Mucosa of rectum (tissue), 2 donors: ENCODE measurements around the gene PPIL6.

Source experiments
- H3K27ac ChIP-seq, 2 donors: one replicate each; pipeline ENCODE4 v1.7.0; 2013; ENCODE audit warnings: inconsistent platforms in 2 of 2, low read depth in 2 of 2, low read length in 2 of 2
- H3K27me3 ChIP-seq, 2 donors: one replicate each; pipeline ENCODE4 v1.7.0; 2013; ENCODE audit warnings: low read length in 2 of 2; ENCODE audit not compliant: control insufficient read depth in 2 of 2, insufficient read depth in 2 of 2
- H3K36me3 ChIP-seq, 2 donors: one replicate each; pipeline ENCODE4 v1.7.0; 2013; ENCODE audit warnings: low read length in 2 of 2; ENCODE audit not compliant: control insufficient read depth in 2 of 2, insufficient read depth in 2 of 2
- H3K4me1 ChIP-seq, 2 donors: one replicate each; pipeline ENCODE4 v1.7.0; 2013; ENCODE audit warnings: low read length in 2 of 2, mild to moderate bottlenecking in 1 of 2; ENCODE audit not compliant: control insufficient read depth in 2 of 2, insufficient read depth in 2 of 2
- H3K4me3 ChIP-seq, 2 donors: one replicate each; pipeline ENCODE4 v1.7.0; 2013; ENCODE audit warnings: low read length in 2 of 2
- H3K9ac ChIP-seq, 2 donors: one replicate each; pipeline ENCODE4 v1.7.0; 2013; ENCODE audit warnings: low read length in 2 of 2, low read depth in 1 of 2, mild to moderate bottlenecking in 1 of 2
- H3K9me3 ChIP-seq, 2 donors: one replicate each; pipeline ENCODE4 v1.7.0; 2013; ENCODE audit warnings: low read length in 2 of 2; ENCODE audit not compliant: control insufficient read depth in 2 of 2
- donor health status: healthy.
- donor health status: Normal muscosa, but diverticular disease.

Gene PPIL6

DNA sequence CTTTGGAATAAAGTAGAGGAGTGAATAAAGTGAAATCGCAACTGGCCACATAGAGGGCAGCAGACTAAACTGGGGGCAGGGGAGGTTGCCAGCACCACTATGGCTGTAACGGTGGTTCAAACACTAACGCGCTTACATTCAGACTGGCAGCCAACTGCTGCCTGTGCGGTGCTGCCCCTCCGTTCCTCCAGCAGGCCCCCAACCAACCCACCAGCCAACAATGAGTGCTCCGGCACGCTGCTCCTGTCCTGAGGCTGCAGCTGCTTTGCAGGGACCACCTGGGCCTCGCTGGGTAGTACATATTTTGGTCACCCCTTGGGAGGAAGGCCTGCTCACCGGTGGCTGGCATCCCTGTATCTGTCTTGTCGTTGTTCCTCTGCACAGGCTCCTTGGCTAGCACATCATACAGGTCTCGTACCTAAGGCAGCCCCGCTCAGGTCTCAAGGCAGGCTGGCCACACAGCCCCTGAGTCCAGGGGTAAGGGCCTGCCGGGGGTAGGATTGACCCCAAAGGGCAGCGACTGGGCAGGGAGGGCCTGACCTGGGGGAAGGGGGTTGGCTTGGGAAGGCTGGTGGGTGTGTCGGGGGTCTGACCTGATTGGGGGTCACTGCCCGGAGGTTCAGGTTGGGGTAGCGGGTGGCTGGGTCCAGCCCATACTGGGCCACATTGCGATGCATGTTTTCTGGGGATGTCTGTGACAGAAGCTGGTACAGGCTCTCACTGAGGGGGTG is 8.8 kb upstream of the PPIL6 start:
- no peak overlapping the region for H3K4me3 ChIP-seq
- no peak overlapping the region for H3K9ac ChIP-seq
- peaks cover 18 to 19% of the 10 kb centered on the region in 2 donors for H3K4me1 ChIP-seq
- no peak overlapping the region for H3K27ac ChIP-seq
- H3K27me3 ChIP-seq, result no peaks in the 10 kb centered on the region
- H3K36me3 ChIP-seq, result peaks cover 25 to 41% of the 10 kb centered on the region in 2 donors
- H3K9me3 ChIP-seq, result no peaks in the 10 kb centered on the region

DNA sequence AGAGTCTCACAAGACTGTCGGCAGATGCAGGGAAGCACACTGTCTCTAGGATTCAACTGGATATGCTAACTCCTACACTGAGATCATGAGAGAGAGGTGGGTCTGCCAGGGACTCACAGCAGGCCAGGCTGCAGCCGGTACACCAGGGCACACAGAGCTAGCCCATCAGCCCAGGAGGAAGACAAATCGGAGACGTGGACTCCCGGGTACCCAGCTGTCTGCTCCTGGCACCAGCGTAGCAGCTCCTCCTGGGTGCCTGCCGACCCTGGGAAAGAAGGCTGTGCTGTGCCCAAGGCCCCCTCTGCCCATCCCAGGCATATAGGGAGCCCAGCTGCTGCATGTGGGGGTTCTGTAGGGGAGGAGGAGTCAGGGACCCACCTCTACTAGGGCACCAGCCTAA is 8.2 kb upstream of the PPIL6 start:
- Histone ChIP-seq H3K36me3 (peaks cover 32 to 43% of the 10 kb centered on the region in 2 donors), H3K27ac (no peak overlapping the region), H3K9me3 (no peaks in the 10 kb centered on the region), H3K9ac (no peak overlapping the region), H3K4me1 (peaks cover 11 to 13% of the 10 kb centered on the region in 2 donors), H3K27me3 (no peaks in the 10 kb centered on the region), H3K4me3 (no peak overlapping the region)

DNA sequence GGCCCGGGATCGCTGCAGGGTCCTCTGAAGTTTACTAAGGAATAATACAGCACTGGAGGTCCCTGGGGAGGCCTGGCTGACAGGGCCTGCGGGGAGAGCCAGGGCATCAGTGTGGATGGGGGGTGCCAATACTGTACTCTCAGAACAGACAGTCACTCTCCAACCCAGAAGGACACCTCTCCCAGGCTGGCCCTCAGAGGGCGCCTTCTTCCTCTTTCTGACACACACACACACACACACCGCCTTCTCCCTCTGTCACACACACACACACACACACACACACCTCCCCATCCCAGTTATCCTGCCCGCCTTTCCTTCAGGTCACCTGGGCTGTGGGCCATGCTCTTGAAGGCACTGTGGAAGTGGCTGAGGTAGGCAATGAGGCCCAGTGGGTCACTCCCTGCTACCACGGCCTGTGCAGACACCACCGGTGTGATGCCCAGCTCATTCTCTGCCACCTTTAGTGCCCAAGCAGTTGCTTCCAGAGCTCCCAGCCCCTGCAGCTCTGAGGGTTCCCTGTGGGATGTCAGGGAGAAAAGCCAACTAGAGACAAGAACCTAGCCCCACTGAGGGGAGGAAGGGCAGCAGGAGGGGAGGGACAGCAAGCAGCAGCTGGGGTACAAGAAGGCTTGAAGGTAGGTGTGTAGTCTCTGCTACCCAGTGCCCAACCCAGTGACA is 7.6 kb upstream of the PPIL6 start:
- Histone ChIP-seq H3K27ac (no peak overlapping the region), H3K9ac (no peak overlapping the region), H3K4me3 (no peak overlapping the region), H3K4me1 (peaks cover 11% of the 10 kb centered on the region in 2 donors), H3K36me3 (peaks cover 36 to 49% of the 10 kb centered on the region in 2 donors), H3K9me3 (no peaks in the 10 kb centered on the region), H3K27me3 (no peaks in the 10 kb centered on the region)

DNA sequence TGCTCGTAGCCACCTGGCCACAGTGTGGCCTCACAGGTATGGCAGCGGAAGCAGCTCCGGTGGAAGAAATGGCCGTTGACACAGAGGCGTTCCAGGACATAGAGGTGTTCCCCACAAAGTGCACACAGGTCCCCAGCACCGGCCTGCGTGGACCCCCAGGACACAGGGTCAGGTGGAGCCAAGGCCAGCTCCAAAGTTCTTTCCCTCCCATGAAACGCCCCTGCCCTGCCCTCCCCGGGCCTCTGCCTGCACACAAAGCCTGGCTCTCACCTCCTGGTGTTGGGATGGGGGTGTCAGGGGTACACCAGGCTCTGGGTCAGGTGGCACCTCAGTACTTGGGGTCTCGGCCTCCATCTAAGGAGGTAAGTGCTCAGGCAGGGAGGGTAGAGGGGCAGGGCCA is 6.7 kb upstream of the PPIL6 start:
- Histone ChIP-seq H3K27ac (no peak overlapping the region), H3K9me3 (no peaks in the 10 kb centered on the region), H3K4me1 (peaks cover 15 to 16% of the 10 kb centered on the region in 2 donors), H3K4me3 (no peak overlapping the region), H3K27me3 (no peaks in the 10 kb centered on the region), H3K36me3 (peaks cover 39 to 53% of the 10 kb centered on the region in 2 donors), H3K9ac (no peak overlapping the region)

DNA sequence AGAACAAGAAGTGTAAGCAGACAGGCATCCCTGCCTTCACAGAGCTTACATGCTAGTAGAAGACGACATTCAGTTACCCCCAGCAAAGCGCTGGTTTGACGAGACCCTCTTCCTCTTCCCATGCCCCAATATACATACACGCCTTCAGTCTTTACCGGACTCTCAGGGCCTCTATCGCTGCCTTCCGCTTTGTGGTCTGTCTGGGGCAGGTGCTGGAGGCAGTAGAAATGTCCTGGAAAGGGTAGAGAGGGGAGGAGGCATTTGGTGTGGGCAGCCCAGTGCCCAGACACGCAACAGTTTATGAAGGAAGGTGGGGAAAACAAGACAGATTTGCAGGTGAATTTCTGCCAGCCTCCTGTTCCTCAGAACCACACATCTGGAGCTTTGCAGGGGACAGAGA is 6.1 kb upstream of the PPIL6 start:
- Histone ChIP-seq H3K4me3 (no peak overlapping the region), H3K27me3 (no peaks in the 10 kb centered on the region), H3K9ac (no peak overlapping the region), H3K27ac (no peak overlapping the region), H3K4me1 (peaks cover 19 to 21% of the 10 kb centered on the region in 2 donors), H3K9me3 (no peaks in the 10 kb centered on the region), H3K36me3 (peaks cover 34 to 49% of the 10 kb centered on the region in 2 donors)

DNA sequence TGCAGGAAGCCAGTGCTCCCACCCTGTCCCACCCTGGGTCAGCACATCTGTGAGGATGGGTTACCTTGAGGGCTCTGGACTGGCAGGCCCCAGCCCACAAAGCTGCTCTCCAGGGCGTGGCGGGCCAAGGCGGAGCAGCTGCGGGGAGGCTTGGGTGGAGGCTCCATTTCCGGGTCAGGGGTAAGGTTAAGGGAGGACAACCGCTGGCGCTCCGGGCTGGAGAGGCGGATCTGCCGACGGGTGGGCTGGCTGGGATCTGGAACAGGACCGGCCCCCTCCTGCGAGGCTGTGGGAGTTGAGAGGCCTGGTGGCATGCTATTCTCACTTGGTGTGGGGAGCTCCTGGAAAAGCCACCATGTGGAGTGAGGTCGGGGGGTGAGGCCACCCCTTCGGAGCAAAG is 5.6 kb upstream of the PPIL6 start:
- no peak overlapping the region for H3K9ac ChIP-seq
- H3K9me3 ChIP-seq, result no peaks in the 10 kb centered on the region
- peak overlapping the region in 1 of 2 donors; percentile 20 for H3K27ac ChIP-seq
- peaks cover 21 to 24% of the 10 kb centered on the region in 2 donors for H3K4me1 ChIP-seq
- peak overlapping the region in 1 of 2 donors; percentile 44 for H3K4me3 ChIP-seq
- no peaks in the 10 kb centered on the region for H3K27me3 ChIP-seq
- peaks cover 32 to 47% of the 10 kb centered on the region in 2 donors for H3K36me3 ChIP-seq

DNA sequence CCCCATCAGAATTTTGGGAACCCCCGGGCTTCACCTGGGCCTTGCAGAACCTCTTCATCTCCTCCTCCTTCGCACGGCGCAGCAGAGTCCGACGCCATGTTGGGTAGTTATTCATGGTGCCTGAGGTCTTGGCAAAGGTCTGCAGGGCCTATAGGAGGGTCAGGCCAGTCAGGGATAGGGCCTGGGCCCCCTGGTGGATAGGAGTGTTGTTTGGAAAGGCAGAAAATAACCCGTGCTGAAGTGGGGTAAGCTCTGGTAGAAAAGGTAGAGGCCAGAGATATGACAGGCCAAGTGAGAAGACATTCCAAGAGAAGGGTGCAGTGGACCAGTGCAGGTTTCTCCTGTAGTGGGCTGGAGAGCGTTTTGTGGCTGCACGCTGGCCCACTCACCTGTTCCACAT is 5.0 kb upstream of the PPIL6 start:
- Histone ChIP-seq H3K27me3 (no peaks in the 10 kb centered on the region), H3K9ac (no peak overlapping the region), H3K27ac (peak overlapping the region in 1 of 2 donors; percentile 20), H3K4me1 (peaks cover 21 to 24% of the 10 kb centered on the region in 2 donors), H3K36me3 (peaks cover 32 to 47% of the 10 kb centered on the region in 2 donors), H3K4me3 (no peak overlapping the region), H3K9me3 (no peaks in the 10 kb centered on the region)

DNA sequence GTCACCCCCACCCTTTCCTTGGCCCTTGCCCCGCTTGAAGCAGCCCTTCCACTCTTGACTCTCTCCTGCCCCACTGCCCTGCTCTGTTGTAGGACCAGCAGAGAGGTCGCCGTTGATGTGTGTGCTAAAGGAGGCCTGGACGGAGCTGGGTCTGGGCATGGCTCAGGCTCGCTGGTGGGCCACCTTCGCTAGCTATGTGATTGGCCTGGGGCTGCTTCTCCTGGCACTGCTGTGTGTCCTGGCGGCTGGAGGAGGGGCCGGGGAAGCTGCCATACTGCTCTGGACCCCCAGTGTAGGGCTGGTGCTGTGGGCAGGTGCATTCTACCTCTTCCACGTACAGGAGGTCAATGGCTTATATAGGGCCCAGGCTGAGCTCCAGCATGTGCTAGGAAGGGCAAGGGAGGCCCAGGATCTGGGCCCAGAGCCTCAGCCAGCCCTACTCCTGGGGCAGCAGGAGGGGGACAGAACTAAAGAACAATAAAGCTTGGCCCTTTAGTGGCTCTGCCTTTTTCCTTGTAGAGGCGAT is 3.1 kb upstream of the PPIL6 start:
- no peak overlapping the region for H3K9ac ChIP-seq
- peaks cover 32 to 44% of the 10 kb centered on the region in 2 donors for H3K36me3 ChIP-seq

DNA sequence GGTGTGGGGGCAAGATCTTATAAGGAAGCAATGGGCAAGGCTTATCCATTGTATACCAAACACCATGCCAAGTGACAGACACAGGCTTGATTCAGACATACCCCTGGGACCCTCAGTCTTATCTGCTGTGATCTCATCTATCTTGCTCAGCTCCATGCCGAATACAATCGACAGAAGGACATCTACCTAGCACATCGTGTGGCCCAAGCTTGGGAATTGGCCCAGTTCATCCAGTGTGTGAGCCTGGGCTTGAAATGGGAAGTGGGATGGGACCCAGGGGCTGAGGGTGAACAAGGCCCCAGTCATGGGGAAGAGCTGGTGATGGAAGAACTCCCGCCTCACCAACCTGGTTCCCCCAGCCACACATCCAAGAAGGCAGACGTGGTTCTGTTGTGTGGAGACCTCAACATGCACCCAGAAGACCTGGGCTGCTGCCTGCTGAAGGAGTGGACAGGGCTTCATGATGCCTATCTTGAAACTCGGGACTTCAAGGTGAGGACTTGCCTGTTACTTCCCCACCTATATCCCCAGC is 2.0 kb upstream of the PPIL6 start:
- Histone ChIP-seq H3K9ac (no peak overlapping the region), H3K36me3 (peaks cover 32 to 42% of the 10 kb centered on the region in 2 donors), H3K27me3 (no peaks in the 10 kb centered on the region), H3K9me3 (no peaks in the 10 kb centered on the region), H3K4me3 (peak overlapping the region in 1 of 2 donors; percentile 74), H3K4me1 (peaks cover 15 to 24% of the 10 kb centered on the region in 2 donors), H3K27ac (no peak overlapping the region)

More for the DNA sequence above, 3.1 kb upstream of the PPIL6 start:
- Histone ChIP-seq H3K4me1 (peaks cover 15 to 24% of the 10 kb centered on the region in 2 donors), H3K4me3 (no peak overlapping the region), H3K27ac (no peak overlapping the region), H3K9me3 (no peaks in the 10 kb centered on the region), H3K27me3 (no peaks in the 10 kb centered on the region)
